H1 (cell line): ENCODE data around the gene QRICH1. TPM values are rescaled to one million over a fixed set of nuclear protein-coding genes. Genes with fewer than 3 reads are reported as not detected.
A peak's percentile ranks its signal among the peaks of the same experiment; 100 is the strongest.

Source experiments
- CTCF ChIA-PET: fragments of 300-600 bp; sonication (Branson Sonifier 250); formaldehyde crosslinking; loops from one replicate; lab custom pipeline; 2021; ENCODE audit not compliant: partially characterized antibody; lab: Charles Lee
- POLR2A ChIA-PET: fragments of 300-600 bp; sonication (Branson Sonifier 250); formaldehyde crosslinking; loops from one replicate; lab custom pipeline; 2021; ENCODE audit warnings: inconsistent platforms; ENCODE audit not compliant: partially characterized antibody; lab: Charles Lee
- DNase-seq, 2 experiments: peaks; one replicate each; pipeline versions ENCODE4 v3.0.0 to v3.0.0-alpha.2; 2010 to 2022; ENCODE audit warnings: low spot score in 2 of 2, low read depth in 1 of 2, mixed read lengths in 1 of 2
- FAIRE-seq: peaks from 2 replicates; lab custom pipeline; 2011; peaks lifted over from hg19 to GRCh38; lab: Jason Lieb, UNC
- H2AFZ ChIP-seq: 2 replicates; pipeline ENCODE4 v1.8.1; 2012; ENCODE audit warnings: low read length, inconsistent platforms
- H2AK5ac ChIP-seq: 2 replicates; pipeline ENCODE4 v1.6.1; 2013; ENCODE audit warnings: low read depth, low read length
- H2BK120ac ChIP-seq: replicated peaks from 2 replicates; pipeline ENCODE3; 2013; ENCODE audit warnings: low read depth, low read length, inconsistent platforms
- H2BK12ac ChIP-seq: 2 replicates; pipeline ENCODE4 v1.6.1; 2013; ENCODE audit warnings: low read depth, low read length
- H2BK15ac ChIP-seq: 2 replicates; pipeline ENCODE4 v1.6.1; 2013; ENCODE audit warnings: low read length
- H2BK20ac ChIP-seq: 2 replicates; pipeline ENCODE4 v1.6.1; 2013; ENCODE audit warnings: low read length
- H2BK5ac ChIP-seq: 2 replicates; pipeline ENCODE4 v1.6.1; 2013; ENCODE audit warnings: low read depth, low read length
- H3K14ac ChIP-seq: 2 replicates; pipeline ENCODE4 v1.6.1; 2013; ENCODE audit warnings: inconsistent platforms; ENCODE audit not compliant: insufficient read length
- H3K18ac ChIP-seq: 2 replicates; pipeline ENCODE4 v1.6.1; 2013; ENCODE audit warnings: low read length; ENCODE audit errors: extremely low read depth
- H3K23ac ChIP-seq: 2 replicates; pipeline ENCODE4 v1.6.1; 2013; ENCODE audit warnings: inconsistent platforms; ENCODE audit not compliant: insufficient read length
- H3K23me2 ChIP-seq: 2 replicates; pipeline ENCODE4 v1.6.1; 2013; ENCODE audit warnings: low read depth, low read length
- H3K27ac ChIP-seq: 2 replicates; pipeline ENCODE4 v1.6.1; 2011; ENCODE audit warnings: low read depth, low read length, inconsistent platforms
- H3K27me3 ChIP-seq, 4 experiments: replicated peaks in 1 of 4; 1 replicate in 1 of 4; 2 replicates in 3 of 4; pipeline versions ENCODE4 v1.6.1 to v1.8.1; 2011 to 2013; ENCODE audit warnings: low read length in 3 of 4, mild to moderate bottlenecking in 3 of 4, inconsistent platforms in 2 of 4, mixed read lengths in 2 of 4, moderate library complexity in 1 of 4; ENCODE audit not compliant: control insufficient read depth in 3 of 4, insufficient read depth in 3 of 4; ENCODE audit errors: extremely low read depth in 1 of 4
- H3K36me3 ChIP-seq, 4 experiments: 2 replicates each; pipeline versions ENCODE4 v1.6.1 to v1.8.1; 2011 to 2013; ENCODE audit warnings: mild to moderate bottlenecking in 4 of 4, low read length in 3 of 4, moderate library complexity in 2 of 4, control low read depth in 1 of 4, inconsistent platforms in 1 of 4; ENCODE audit not compliant: insufficient read depth in 4 of 4, control insufficient read depth in 2 of 4
- H3K4ac ChIP-seq: replicated peaks from 2 replicates; pipeline ENCODE3; 2013; ENCODE audit warnings: low read length, low read depth, mixed read lengths, inconsistent platforms; ENCODE audit not compliant: insufficient read length
- H3K4me1 ChIP-seq, 4 experiments: replicated peaks in 1 of 4; 1 replicate in 1 of 4; 2 replicates in 3 of 4; pipeline versions ENCODE4 v1.6.1 to v1.8.1; 2011 to 2013; ENCODE audit warnings: low read length in 3 of 4, inconsistent platforms in 2 of 4, mixed read lengths in 1 of 4; ENCODE audit not compliant: insufficient read depth in 4 of 4, control insufficient read depth in 3 of 4
- H3K4me2 ChIP-seq, 2 experiments: 2 replicates each; pipeline versions ENCODE4 v1.6.1 to v1.8.1; 2011 to 2013; ENCODE audit warnings: low read depth in 2 of 2, low read length in 2 of 2, control low read depth in 1 of 2, inconsistent platforms in 1 of 2, mild to moderate bottlenecking in 1 of 2; ENCODE audit not compliant: insufficient read depth in 1 of 2
- H3K4me3 ChIP-seq, 4 experiments: fragments of 200-600, 300-600 bp in 1 of 4; sonication (generic), shearing (Covaris generic), sonication (Bioruptor Twin) in 1 of 4; 2 replicates each; pipeline versions ENCODE4 v1.5.1 to v1.8.1; 2011 to 2016; ENCODE audit warnings: low read length in 4 of 4, low read depth in 3 of 4, control low read depth in 2 of 4, inconsistent platforms in 2 of 4, mild to moderate bottlenecking in 2 of 4, mixed read lengths in 1 of 4, moderate library complexity in 1 of 4; ENCODE audit not compliant: insufficient read depth in 2 of 4; ENCODE audit errors: extremely low read depth in 1 of 4
- H3K56ac ChIP-seq: replicated peaks from 2 replicates; pipeline ENCODE3; 2013; ENCODE audit warnings: low read depth, mild to moderate bottlenecking, mixed read lengths, low read length, inconsistent platforms; ENCODE audit not compliant: insufficient read length
- H3K79me1 ChIP-seq: 2 replicates; pipeline ENCODE4 v1.6.1; 2013; ENCODE audit warnings: low read depth, low read length, control low read depth
- H3K79me2 ChIP-seq, 2 experiments: 2 replicates each; pipeline versions ENCODE4 v1.6.1 to v1.8.1; 2012 to 2013; ENCODE audit warnings: low read length in 2 of 2, mild to moderate bottlenecking in 2 of 2, inconsistent platforms in 1 of 2; ENCODE audit not compliant: insufficient read depth in 2 of 2, control insufficient read depth in 1 of 2
- H3K9ac ChIP-seq, 4 experiments: replicated peaks in 1 of 4; 1 replicate in 1 of 4; 2 replicates in 3 of 4; pipeline versions ENCODE4 v1.6.1 to v1.8.1; 2011 to 2013; ENCODE audit warnings: low read depth in 3 of 4, low read length in 3 of 4, control low read depth in 2 of 4, mild to moderate bottlenecking in 2 of 4, moderate library complexity in 2 of 4, inconsistent platforms in 1 of 4; ENCODE audit errors: extremely low read depth in 1 of 4
- H3K9me3 ChIP-seq, 2 experiments: 2 replicates each; pipeline versions ENCODE4 v1.6.1 to v1.8.1; 2012 to 2013; ENCODE audit warnings: mild to moderate bottlenecking in 2 of 2, moderate library complexity in 2 of 2, control low read depth in 1 of 2, inconsistent platforms in 1 of 2, low read depth in 1 of 2, low read length in 1 of 2, mixed read lengths in 1 of 2; ENCODE audit not compliant: insufficient read depth in 2 of 2
- H4K20me1 ChIP-seq, 2 experiments: replicated peaks in 1 of 2; 2 replicates each; pipeline versions ENCODE3 to v1.8.1; 2011 to 2013; ENCODE audit warnings: inconsistent platforms in 2 of 2, low read length in 2 of 2, mild to moderate bottlenecking in 1 of 2; ENCODE audit not compliant: insufficient read depth in 2 of 2, control insufficient read depth in 1 of 2
- H4K5ac ChIP-seq: 2 replicates; pipeline ENCODE4 v1.6.1; 2013; ENCODE audit warnings: low read length, low read depth, mixed read lengths, inconsistent platforms; ENCODE audit not compliant: insufficient read length
- H4K8ac ChIP-seq: 2 replicates; pipeline ENCODE4 v1.8.0; 2013; ENCODE audit warnings: mild to moderate bottlenecking, moderate library complexity, low read length, inconsistent platforms; ENCODE audit not compliant: insufficient read depth; ENCODE audit errors: extremely low read depth
- H4K91ac ChIP-seq: replicated peaks from 2 replicates; pipeline ENCODE3; 2013; ENCODE audit warnings: low read length, mixed read lengths, inconsistent platforms; ENCODE audit not compliant: insufficient read length
- CBX8 ChIP-seq: fragments of 300-800, 300-1000 bp; sonication (generic); IDR thresholded peaks from 2 replicates; pipeline ENCODE4 v1.7.1; 2016; ENCODE audit warnings: low read depth, low read length, borderline replicate concordance
- NRF1 ChIP-seq: IDR thresholded peaks from 2 replicates; pipeline ENCODE4 v1.6.1; 2011; ENCODE audit warnings: mild to moderate bottlenecking, low read depth, low read length, improper control_type of control experiment
- POLR2AphosphoS5 ChIP-seq: IDR thresholded peaks from 2 replicates; pipeline ENCODE4 v1.6.1; 2011; ENCODE audit warnings: low read depth, low read length
- ZNF274 ChIP-seq: IDR thresholded peaks from 2 replicates; pipeline ENCODE4 v1.7.0; 2012; ENCODE audit warnings: low read length, borderline replicate concordance; ENCODE audit errors: extremely low read depth
- WGBS, 2 experiments: shearing (Covaris generic) in 1 of 2; methylation state at CpG; one replicate each; pipeline versions ENCODE4 v1.1.6 to v1.1.7; 2013 to 2015; ENCODE audit warnings: low lambda C conversion rate in 2 of 2, mixed read lengths in 2 of 2, inconsistent platforms in 1 of 2, low coverage in 1 of 2, missing lambda C conversion rate in 1 of 2; ENCODE audit not compliant: insufficient replicate concordance in 2 of 2, insufficient coverage in 1 of 2, insufficient read length in 1 of 2; ENCODE audit errors: extremely low coverage in 1 of 2, missing lambda C conversion rate in 1 of 2; 5-methylcytosine and 5-hydroxymethylcytosine counted together
- polyA plus RNA-seq, 7 experiments: library from polyadenylated mRNA; depleted of rRNA in 3 of 7; stranded (reverse) in 5 of 7; unstranded in 2 of 7; fragments of >200 nt in 5 of 7; fragments of 200-250 nt in 2 of 7; gene quantifications; 1 replicate in 5 of 7; 2 replicates in 1 of 7; 4 replicates in 1 of 7; pipeline versions ENCODE4 v1.2.1 to v1.2.3, GENCODE V29; 2011 to 2013; ENCODE audit warnings: missing spikeins in 2 of 7, mixed read lengths in 2 of 7
- total RNA-seq: library from RNA; stranded (reverse); fragmentation: NEBNext Ultra II Directional; extraction: Animal tissue kit (Norgen Biotek cat#: 25700); gene quantifications from 2 replicates; pipeline ENCODE4 v1.2.1, GENCODE V29; 2021

The QRICH1 gene
- total and polyA plus RNA-seq, 2 of the 8 experiments (the other 6 are each of a cell fraction or from before 2014, with no cell fraction given), result 128 to 142 TPM

DNA sequence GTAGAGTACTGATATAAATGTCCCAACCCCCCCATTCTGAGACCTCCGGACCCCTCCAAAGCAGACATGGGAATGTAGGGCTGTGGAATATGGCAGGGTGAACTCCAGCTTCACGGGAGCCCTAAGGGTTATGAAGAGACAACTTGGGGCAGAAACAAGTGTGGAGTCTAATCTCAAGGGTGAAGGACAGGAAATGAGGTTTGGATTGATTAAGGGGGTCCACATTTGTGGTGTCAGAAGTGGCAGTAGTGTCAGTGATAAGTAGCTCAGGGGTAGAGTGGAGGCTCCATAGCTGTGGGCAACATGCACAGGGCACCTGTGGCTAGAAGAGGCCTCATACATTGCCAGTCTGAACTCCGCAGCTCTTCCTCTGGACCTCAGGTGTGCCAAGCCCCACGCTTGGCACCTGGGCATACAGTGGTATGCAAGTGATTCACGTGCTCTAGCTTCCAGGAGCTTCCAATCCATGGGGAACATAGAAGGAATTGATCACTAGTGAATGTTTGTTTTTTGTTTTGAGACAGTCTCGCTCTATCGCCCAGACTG lies 108.0 kb downstream of the QRICH1 start:
- peaks cover 5 to 40% (median 27%) of the 10 kb centered on the region in 4 experiments for H3K36me3 ChIP-seq
- H3K79me2 ChIP-seq, result peaks cover 0 to 8% of the 10 kb centered on the region in 2 experiments; a peak in 1 of 4 replicates
- ChIA-PET CTCF (interaction anchor here (0.6 to 19.9 kb wide), 9 partner anchors 9 to 299 kb away, joined by 3 to 467 read pairs (median 3); partner anchors contain the start of genes DALRD3, NDUFAF3 and WDR6), POLR2A (interaction anchor here (0.9 to 38.8 kb wide), 6 partner anchors 11 to 108 kb away, joined by 3 to 1518 read pairs (median 7); partner anchors contain the start of genes DALRD3, IMPDH2, NDUFAF3 and QRICH1)
- H3K23ac ChIP-seq, result no peak overlapping the region
- no peak overlapping the region for H3K4ac ChIP-seq
- no peak overlapping the region for H3K4me3 ChIP-seq
- no peak overlapping the region for H4K5ac ChIP-seq
- H3K9ac ChIP-seq, result no peak overlapping the region
- no peak overlapping the region for H2BK120ac ChIP-seq
- no peak overlapping the region for H3K14ac ChIP-seq
- H4K91ac ChIP-seq, result no peak overlapping the region
- no peaks in the 10 kb centered on the region for H3K27me3 ChIP-seq
- no peak overlapping the region for H2BK12ac ChIP-seq
- no peak overlapping the region for H3K18ac ChIP-seq
- no peak for TF ChIP-seq NRF1
- 0 out of 2 replicates have a peak, but pooled peaks have one; percentile 23 for TF ChIP-seq POLR2AphosphoS5
- TF ChIP-seq CBX8, result no peak
- TF ChIP-seq ZNF274, result no peak
- DNase-seq, result no peak
- H2BK5ac ChIP-seq, result no peak overlapping the region
- no peak overlapping the region for H2BK15ac ChIP-seq
- H4K20me1 ChIP-seq, result peaks cover 3 to 11% of the 10 kb centered on the region in 2 experiments
- H3K23me2 ChIP-seq, result peaks cover 16% of the 10 kb centered on the region
- peaks cover 0 to 7% (median 6%) of the 10 kb centered on the region in 4 experiments; a peak in 3 of 7 replicates for H3K4me1 ChIP-seq
- 90% methylated on average over 7 of the region's 7 CpGs; no CpG with 5 or more reads in 1 of the 2 experiments for WGBS, 2 experiments
- H3K4me2 ChIP-seq, result no peak overlapping the region
- H2BK20ac ChIP-seq, result no peak overlapping the region
- H2AFZ ChIP-seq, result no peak overlapping the region
- no peaks in the 10 kb centered on the region for H3K9me3 ChIP-seq
- no peak overlapping the region for H4K8ac ChIP-seq
- FAIRE-seq, result no peak
- H3K79me1 ChIP-seq, result peaks cover 2% of the 10 kb centered on the region; the same call in 1 of the 2 replicates
- no peak overlapping the region for H3K27ac ChIP-seq
- H3K56ac ChIP-seq, result no peak overlapping the region
- no peak overlapping the region for H2AK5ac ChIP-seq
